IPS-20b (cell line): ENCODE data around the gene DNAJC18.
"Not testable (repeated sequence)": the region's sequence is repeated elsewhere in the genome, so short reads cannot be mapped to it uniquely, and the experiment has no call there.

Experiments
- H3K27ac ChIP-seq: one replicate; pipeline ENCODE4 v1.5.1; 2013; ENCODE audit warnings: low read length
- H3K27me3 ChIP-seq: 2 replicates; pipeline ENCODE4 v1.6.1; 2013; ENCODE audit warnings: mild to moderate bottlenecking, low read length, inconsistent platforms; ENCODE audit not compliant: insufficient read depth
- H3K36me3 ChIP-seq: 2 replicates; pipeline ENCODE4 v1.6.1; 2013; ENCODE audit warnings: low read depth, mild to moderate bottlenecking, inconsistent platforms, low read length, moderate library complexity; ENCODE audit not compliant: insufficient read depth
- H3K4me1 ChIP-seq: 2 replicates; pipeline ENCODE4 v1.6.1; 2013; ENCODE audit warnings: mild to moderate bottlenecking, control low read depth, inconsistent platforms, low read length, moderate library complexity; ENCODE audit not compliant: insufficient read depth
- H3K4me3 ChIP-seq: 2 replicates; pipeline ENCODE4 v1.5.1; 2013; ENCODE audit warnings: mild to moderate bottlenecking, low read length, inconsistent platforms
- H3K9ac ChIP-seq: 2 replicates; pipeline ENCODE4 v1.6.1; 2013; ENCODE audit warnings: low read depth, mild to moderate bottlenecking, inconsistent platforms, low read length, moderate library complexity
- H3K9me3 ChIP-seq: 2 replicates; pipeline ENCODE4 v1.6.1; 2013; ENCODE audit warnings: mild to moderate bottlenecking, low read depth, low read length, inconsistent platforms; ENCODE audit not compliant: insufficient read depth

The DNAJC18 gene

GRCh38 chr5:139410121-139410992 is 29.0 kb downstream of the DNAJC18 start:
- Histone ChIP-seq H3K36me3 (peaks cover 26% of the 10 kb centered on the region), H3K27me3 (no peaks in the 10 kb centered on the region), H3K4me1 (no peaks in the 10 kb centered on the region), H3K9ac (no peak overlapping the region), H3K4me3 (no peak overlapping the region), H3K27ac (no peak overlapping the region), H3K9me3 (no peaks in the 10 kb centered on the region)

- H3K4me1 ChIP-seq, H3K4me3 ChIP-seq, H3K27me3 ChIP-seq, H3K9me3 ChIP-seq, H3K9ac ChIP-seq, H3K27ac ChIP-seq: not testable (repeated sequence)
- H3K36me3 ChIP-seq = peaks cover 16% of the 10 kb centered on the region
Measured at GRCh38 chr5:139409116-139409515, 30.2 kb downstream of the DNAJC18 start.

- Histone ChIP-seq H3K4me3 (no peak overlapping the region), H3K4me1 (peaks cover 10% of the 10 kb centered on the region; the same call in 1 of the 2 replicates), H3K9me3 (no peaks in the 10 kb centered on the region), H3K9ac (no peak overlapping the region), H3K36me3 (peaks cover 6% of the 10 kb centered on the region; the same call in 1 of the 2 replicates), H3K27me3 (no peaks in the 10 kb centered on the region), H3K27ac (no peak overlapping the region)
Measured at GRCh38 chr5:139408191-139408590, 31.1 kb downstream of the DNAJC18 start.

GRCh38 chr5:139407517-139407916 is 31.8 kb downstream of the DNAJC18 start:
- H3K27me3 ChIP-seq = no peaks in the 10 kb centered on the region
- no peaks in the 10 kb centered on the region for H3K36me3 ChIP-seq
- no peak overlapping the region for H3K9ac ChIP-seq
- no peak overlapping the region for H3K27ac ChIP-seq
- H3K4me3 ChIP-seq = no peak overlapping the region
- H3K4me1 ChIP-seq = peaks cover 14% of the 10 kb centered on the region; the same call in 1 of the 2 replicates
- no peaks in the 10 kb centered on the region for H3K9me3 ChIP-seq

GRCh38 chr5:139406963-139407362 is 32.4 kb downstream of the DNAJC18 start:
- Histone ChIP-seq H3K27ac (no peak overlapping the region), H3K27me3 (no peaks in the 10 kb centered on the region), H3K4me3 (no peak overlapping the region), H3K9ac (no peak overlapping the region), H3K36me3 (no peaks in the 10 kb centered on the region), H3K9me3 (no peaks in the 10 kb centered on the region), H3K4me1 (peaks cover 14% of the 10 kb centered on the region; the same call in 1 of the 2 replicates)

- peaks cover 14% of the 10 kb centered on the region; the same call in 1 of the 2 replicates for H3K4me1 ChIP-seq
- peak overlapping the region; percentile 82 for H3K4me3 ChIP-seq
- no peak overlapping the region for H3K27ac ChIP-seq
- H3K9ac ChIP-seq = peak overlapping the region; percentile 88; the same call in 1 of the 2 replicates
- peaks cover 14% of the 10 kb centered on the region for H3K36me3 ChIP-seq
- H3K9me3 ChIP-seq = no peaks in the 10 kb centered on the region
- H3K27me3 ChIP-seq = no peaks in the 10 kb centered on the region
Measured at GRCh38 chr5:139404484-139404840, 34.9 kb downstream of the DNAJC18 start.

GRCh38 chr5:139403787-139404483 is 35.4 kb downstream of the DNAJC18 start, which contains the start of gene SPATA24:
SPATA24 (minus strand) TSS chr5:139404089; CDS start chr5:139404060, 29 bp downstream.
- peak within 1 kb of the TSS; percentile 88; the same call in 1 of the 2 replicates for H3K9ac ChIP-seq
- H3K36me3 ChIP-seq = peaks cover 16% of the 10 kb centered on the region
- no peaks in the 10 kb centered on the region for H3K27me3 ChIP-seq
- no peaks in the 10 kb centered on the region for H3K9me3 ChIP-seq
- H3K4me3 ChIP-seq = peak within 1 kb of the TSS; percentile 82
- H3K27ac ChIP-seq = peak within 1 kb of the TSS; percentile 80
- H3K4me1 ChIP-seq = peaks cover 14% of the 10 kb centered on the region; the same call in 1 of the 2 replicates

GRCh38 chr5:139403418-139403786 is 35.9 kb downstream of the DNAJC18 start:
- H3K4me1 ChIP-seq = peaks cover 14% of the 10 kb centered on the region; the same call in 1 of the 2 replicates
- H3K36me3 ChIP-seq = peaks cover 16% of the 10 kb centered on the region
- H3K9ac ChIP-seq = peak overlapping the region; percentile 88; the same call in 1 of the 2 replicates
- H3K9me3 ChIP-seq = no peaks in the 10 kb centered on the region
- no peaks in the 10 kb centered on the region for H3K27me3 ChIP-seq
- H3K27ac ChIP-seq = peak overlapping the region; percentile 80
- peak overlapping the region; percentile 82 for H3K4me3 ChIP-seq

GRCh38 chr5:139402561-139403158 is 36.7 kb downstream of the DNAJC18 start:
- no peak overlapping the region for H3K9ac ChIP-seq
- H3K4me1 ChIP-seq = peaks cover 14% of the 10 kb centered on the region; the same call in 1 of the 2 replicates

GRCh38 chr5:139401546-139401945 is 37.8 kb downstream of the DNAJC18 start:
- H3K27ac ChIP-seq = no peak overlapping the region
- H3K9me3 ChIP-seq = no peaks in the 10 kb centered on the region
- no peaks in the 10 kb centered on the region for H3K27me3 ChIP-seq
- no peak overlapping the region for H3K4me3 ChIP-seq
- H3K4me1 ChIP-seq = peaks cover 14% of the 10 kb centered on the region; the same call in 1 of the 2 replicates
- H3K36me3 ChIP-seq = peaks cover 16% of the 10 kb centered on the region
- H3K9ac ChIP-seq = no peak overlapping the region

More at GRCh38 chr5:139402561-139403158, 36.7 kb downstream of the DNAJC18 start:
- Histone ChIP-seq H3K36me3 (peaks cover 16% of the 10 kb centered on the region), H3K27me3 (no peaks in the 10 kb centered on the region), H3K9me3 (no peaks in the 10 kb centered on the region), H3K27ac (no peak overlapping the region), H3K4me3 (no peak overlapping the region)

GRCh38 chr5:139399501-139400121 is 39.7 kb downstream of the DNAJC18 start:
- H3K9me3 ChIP-seq = no peaks in the 10 kb centered on the region
- H3K36me3 ChIP-seq = peaks cover 16% of the 10 kb centered on the region
- peaks cover 19% of the 10 kb centered on the region; the same call in 1 of the 2 replicates for H3K4me1 ChIP-seq
- no peak overlapping the region for H3K4me3 ChIP-seq
- peaks cover 17% of the 10 kb centered on the region for H3K27me3 ChIP-seq
- no peak overlapping the region for H3K27ac ChIP-seq
- no peak overlapping the region for H3K9ac ChIP-seq
